ENCODE measurements around the gene LRRC74B. TPM values are rescaled to one million over a fixed set of nuclear protein-coding genes. Genes with fewer than 3 reads are reported as not detected.
"Not testable (repeated sequence)": the region's sequence is repeated elsewhere in the genome, so short reads cannot be mapped to it uniquely, and the experiment has no call there.

Gene LRRC74B
- total RNA-seq, 1 donor from 2014 or later, result not detected

DNA sequence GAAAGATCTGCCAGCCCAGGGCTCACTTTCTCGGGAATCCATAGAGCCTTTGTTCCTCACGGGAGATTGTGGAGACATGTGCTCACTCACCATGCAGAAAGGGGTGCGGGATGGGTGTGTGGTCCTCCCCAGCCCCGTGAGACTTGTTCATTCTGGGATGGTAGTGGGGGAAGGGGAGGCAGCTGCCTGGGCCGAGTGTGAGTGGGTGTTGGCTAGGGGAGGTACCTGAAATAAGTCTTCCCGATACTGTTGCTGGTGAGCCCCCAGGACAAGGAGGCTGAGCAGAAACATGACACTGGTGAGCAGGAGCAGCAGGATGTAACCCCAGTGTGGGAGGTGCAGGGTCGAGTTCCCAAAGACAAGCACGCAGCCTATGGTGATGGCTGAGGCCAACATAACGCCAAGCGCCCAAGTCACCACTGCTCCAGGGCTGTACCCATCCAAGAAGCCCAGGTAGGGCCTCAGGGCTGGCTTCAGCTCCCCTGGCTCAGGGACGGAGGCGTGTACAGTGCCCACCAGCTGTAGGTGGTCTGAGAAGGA lies 16.2 kb upstream of the LRRC74B start:
- DNase-seq (no peak), ATAC-seq (no peak)
- intact Hi-C loops (cut with micrococcal nuclease), result no loop called here

DNA sequence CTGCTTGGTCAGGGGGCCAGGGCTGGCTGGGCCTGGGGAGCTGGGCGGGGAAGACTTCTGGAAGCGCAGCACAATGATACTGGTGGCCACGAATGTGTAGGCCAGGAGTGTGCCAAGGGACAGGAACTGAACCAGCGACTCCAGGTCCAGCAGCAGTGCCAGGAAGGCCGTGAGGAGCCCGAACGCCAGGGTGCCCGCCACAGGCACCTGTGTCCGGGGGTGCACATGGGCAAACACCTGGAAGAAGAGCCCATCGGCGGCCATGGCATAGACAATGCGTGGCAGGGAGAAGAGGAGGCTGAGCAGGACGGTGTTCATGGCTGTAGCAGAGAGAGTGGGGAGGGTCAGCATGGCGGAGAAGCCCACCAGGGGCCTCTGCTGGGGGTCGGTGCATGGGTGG lies 15.7 kb upstream of the LRRC74B start:
- no peak for ATAC-seq
- no peak for DNase-seq
- intact Hi-C loops (cut with micrococcal nuclease), result no loop called here

DNA sequence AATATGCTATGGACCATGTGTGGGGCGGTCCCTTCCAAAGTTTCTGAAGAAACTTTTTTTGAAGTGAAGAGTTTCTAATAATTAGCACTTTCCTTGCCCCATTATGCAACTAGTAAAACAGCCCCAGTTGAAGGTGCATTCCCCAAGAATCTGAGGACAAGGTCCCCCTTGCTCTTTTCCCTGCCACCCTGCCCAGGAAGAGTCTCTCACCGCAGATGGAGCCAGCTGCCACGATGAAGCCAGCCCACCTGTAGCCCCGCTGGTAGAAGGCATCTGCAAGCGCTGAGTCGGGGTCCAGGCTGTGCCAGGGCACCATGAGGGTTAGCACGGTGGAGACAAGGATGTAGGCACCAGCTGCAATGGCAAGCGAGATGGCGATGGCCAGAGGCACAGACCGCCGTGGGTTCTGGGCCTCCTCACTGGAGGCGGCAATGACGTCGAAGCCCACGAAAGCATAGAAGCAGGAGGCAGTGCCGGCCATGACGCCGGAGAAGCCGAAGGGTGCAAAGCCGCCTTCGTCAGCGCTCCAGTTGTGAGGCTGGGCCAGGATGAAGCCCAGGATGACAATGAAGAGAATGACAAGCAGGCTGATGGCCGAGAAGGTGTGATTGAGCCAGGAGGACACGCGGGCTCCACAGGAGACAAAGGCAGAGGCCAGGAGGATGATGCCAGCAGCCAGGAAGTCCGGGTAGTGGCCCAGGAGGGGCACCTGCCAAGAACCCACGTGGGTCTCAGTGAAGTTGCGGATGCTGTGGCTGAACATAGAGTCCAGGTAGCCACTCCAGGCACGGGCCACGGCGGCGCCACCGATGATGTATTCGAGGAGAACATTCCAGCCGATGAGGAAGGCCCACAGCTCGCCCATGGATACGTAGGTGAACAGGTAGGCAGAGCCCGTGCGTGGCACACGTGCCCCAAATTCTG lies 14.9 kb upstream of the LRRC74B start:
- intact Hi-C loops (cut with micrococcal nuclease), result no loop called here

DNA sequence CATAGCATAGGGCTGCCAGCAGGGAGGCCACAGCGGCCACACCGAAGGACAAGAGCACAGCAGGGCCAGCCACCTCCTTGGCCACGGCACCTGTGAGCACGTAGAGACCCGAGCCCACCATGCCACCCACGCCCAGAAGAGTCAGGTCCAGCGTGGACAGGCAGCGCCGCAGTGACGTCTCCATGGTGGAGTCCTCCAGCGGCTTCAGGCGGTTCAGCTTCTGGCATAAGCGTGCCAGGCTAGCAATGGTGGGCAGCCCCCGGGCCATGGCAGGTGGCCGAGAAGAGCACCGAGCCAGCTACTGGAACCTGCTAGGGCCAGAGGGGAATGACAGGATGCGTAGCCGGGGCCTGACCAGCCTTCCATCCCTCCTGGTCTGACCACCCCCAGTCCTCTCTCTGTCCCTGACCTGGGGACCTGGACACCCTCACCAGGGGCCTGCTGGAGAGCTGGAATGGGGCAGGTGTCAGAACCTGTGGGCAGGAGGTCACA lies 14.2 kb upstream of the LRRC74B start:
- no peak for ATAC-seq
- DNase-seq, result no peak
- intact Hi-C loops (cut with micrococcal nuclease), result no loop called here

More for the DNA sequence above, 14.9 kb upstream of the LRRC74B start:
- no peak for DNase-seq
- no peak for ATAC-seq

DNA sequence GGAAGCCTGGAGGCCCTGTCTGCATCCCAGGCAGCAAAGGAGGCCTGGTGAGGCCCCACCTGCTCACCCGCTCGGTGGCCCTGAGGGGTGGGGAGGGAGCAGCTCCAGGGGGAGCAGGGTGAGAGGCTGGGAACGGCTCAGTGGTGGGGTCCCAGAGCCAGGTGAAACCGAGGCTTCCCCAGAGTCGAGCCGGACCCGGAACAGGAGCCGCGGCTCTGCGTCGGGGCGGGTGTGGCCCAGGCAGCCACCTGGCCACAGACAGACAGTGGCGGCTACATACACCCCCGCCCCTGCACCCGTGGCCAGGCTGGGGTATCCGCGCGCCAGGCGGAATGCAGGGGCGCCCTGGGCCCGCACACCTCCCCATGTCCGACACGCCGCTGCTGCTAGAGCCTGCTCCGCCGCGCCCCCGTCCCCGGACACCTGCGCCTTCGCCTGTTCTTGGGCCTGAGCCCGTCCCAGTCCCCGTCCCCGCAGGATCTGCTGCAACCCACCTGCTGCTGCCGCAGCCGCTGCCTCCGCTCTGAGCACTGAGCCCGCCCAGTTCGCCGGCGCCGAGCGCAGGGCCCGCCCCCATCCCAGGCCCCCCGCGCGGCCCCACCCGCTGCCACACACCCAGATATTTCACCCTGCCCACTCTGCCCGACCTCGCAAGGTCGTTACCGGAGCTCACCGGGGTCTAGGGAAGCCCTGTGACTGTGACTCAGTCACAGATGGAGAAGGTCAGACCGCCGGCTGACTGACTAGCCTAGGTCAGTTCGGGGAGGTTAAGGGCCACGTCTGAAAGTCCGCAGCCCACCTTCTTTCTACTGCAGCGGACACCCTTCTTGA lies 13.5 kb upstream of the LRRC74B start, which contains the start of gene SLC7A4:
SLC7A4 (minus strand) TSS at position 525 of the 831 bp plus-strand sequence. CDS start 749 bp downstream, outside the sequence.
- DNase-seq (peak; percentile 42), ATAC-seq (peak; percentile 64)
- intact Hi-C loops (cut with micrococcal nuclease), result no loop called here

DNA sequence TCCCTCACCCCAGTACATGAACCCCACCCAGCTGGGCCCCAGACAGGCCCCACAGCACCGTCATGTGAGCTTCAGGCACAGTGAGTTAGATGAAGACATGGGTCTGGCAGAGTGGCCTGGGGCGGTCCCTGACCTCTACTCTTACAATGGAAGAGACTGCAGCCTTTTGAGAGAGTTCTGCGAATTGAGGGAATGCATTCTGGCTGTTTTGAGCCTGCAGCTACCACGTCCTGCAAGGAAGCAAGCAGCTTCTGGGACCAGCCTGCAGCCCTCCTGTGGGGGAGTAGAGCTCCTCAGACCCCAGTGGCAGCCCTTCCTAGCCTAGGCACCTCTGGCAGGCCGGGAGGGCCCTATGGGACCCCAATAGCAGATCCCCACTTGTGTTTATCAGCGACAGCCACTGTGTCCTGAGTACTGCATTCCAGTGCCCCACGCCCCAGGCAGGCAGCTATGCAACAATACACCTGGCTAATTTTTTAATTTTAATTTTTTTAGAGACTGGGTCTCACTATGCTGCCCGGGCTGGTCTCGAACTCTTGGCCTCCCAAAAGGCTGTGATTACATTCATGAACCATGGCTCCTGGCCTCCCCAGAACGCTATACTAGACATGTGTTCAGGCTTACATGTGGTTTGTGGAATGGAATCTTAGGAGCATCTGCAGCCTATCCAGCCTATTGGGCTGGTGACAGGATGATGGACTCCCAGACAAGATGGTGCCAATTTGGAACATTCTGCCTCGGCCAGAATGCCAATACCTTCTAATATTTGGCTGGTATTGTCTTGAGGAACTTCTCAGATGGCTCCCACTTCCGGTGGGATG lies 12.7 kb upstream of the LRRC74B start:
- no peak for DNase-seq
- intact Hi-C loops (cut with micrococcal nuclease), result no loop called here
- no peak for ATAC-seq

DNA sequence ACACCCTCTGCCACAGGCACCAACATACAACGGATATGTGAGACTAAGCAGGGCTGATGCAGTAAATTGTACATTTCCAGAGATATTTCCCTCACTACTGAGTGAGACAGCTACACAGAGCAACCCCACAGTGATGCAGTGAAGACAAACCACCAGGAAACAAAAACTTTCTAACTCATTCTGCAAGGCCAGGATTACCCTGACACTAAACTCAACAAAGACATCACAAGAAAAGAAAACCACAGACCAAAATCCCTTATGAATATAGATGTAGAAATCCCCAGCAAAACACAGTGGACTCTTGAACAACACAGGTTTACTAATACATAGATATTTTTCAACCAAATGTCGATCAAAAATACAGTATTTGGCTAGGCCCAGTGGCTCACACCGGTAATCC lies 11.9 kb upstream of the LRRC74B start:
- DNase-seq (no peak), ATAC-seq (no peak)
- intact Hi-C loops (cut with micrococcal nuclease), result no loop called here

DNA sequence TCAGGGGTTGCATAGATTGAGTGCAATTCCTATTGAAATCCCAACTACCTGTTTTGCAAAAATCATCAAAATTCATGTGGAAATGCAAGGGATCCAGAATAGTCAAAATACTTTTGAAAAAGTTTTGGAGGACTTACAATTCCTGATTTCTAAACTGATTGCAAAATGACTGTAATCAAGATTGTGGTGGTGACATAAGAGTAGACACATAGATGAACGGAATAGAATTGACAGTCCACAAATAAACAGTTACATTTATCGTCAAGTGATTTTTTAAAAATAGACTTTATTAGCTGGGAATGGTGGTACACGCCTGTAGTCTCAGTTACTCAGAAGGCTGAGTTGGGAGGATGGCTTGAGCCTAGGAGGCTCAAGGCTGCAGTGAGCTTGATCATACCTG lies 10.8 kb upstream of the LRRC74B start:
- DNase-seq, result no peak
- ATAC-seq, result no peak
- intact Hi-C loops (cut with micrococcal nuclease), result no loop called here

DNA sequence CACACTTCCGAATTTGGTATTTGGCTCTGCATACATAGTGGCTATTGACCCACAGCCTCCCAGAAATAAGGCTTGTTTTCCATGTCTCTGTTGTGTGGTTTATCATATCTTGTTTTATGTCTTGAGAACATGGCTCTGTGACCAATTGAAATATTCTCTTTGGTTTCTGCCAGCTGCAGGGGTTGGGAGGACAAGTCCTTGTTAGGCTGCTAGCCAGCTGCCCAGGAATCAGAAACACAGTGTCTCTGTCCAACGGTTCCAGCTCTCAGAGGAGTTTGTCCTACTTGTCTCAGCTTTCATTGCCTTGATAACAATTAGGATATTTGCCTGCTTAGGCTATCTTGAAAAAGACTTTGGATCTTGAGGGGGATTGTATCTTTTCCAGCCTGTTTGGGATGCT lies 7.3 kb upstream of the LRRC74B start:
- ATAC-seq (peak; percentile 73), DNase-seq (peak; percentile 35)
- intact Hi-C loops (cut with micrococcal nuclease), result no loop called here

DNA sequence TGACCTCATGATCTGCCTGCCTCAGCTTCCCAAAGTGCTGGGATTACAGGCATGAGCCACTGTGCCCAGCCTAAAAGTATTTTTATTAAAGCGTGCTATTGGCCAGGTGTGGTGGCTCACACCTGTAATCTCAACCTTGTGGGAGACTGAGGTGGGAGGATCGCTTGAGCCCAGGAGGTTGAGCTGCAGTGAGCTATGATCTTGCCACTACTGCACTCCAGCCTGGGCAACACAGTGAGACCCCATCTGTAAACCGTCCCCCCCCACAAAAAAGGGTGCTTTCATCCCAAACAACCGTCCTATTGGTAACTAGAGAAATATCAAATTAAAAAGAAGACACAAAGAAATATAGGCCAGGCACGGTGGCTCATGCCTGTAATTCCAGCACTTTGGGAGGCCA lies 6.6 kb upstream of the LRRC74B start:
- peak; percentile 6 for DNase-seq
- ATAC-seq; intact Hi-C loops (cut with micrococcal nuclease): not testable (repeated sequence)

DNA sequence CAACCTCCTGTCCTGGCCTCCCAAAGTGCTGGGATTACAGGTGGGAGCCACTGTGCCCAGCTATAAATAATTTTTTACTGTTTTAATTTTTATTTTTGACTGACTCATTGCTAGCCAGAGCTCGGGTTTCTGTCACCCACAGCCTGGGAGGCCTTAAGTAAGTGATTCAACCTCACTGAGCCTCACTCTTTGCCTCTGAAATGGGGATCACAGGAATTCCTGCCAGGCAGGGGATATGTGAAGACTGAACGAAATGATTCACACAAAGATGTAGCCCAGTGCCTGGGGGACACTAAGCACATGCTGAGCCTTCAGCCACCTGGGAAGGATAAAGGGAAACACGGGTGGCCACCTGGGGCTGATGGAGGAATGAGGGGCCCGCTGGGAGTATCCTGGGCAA lies 3.8 kb upstream of the LRRC74B start:
- intact Hi-C loops (cut with micrococcal nuclease), result no loop called here
- peak; percentile 4 for DNase-seq
- ATAC-seq, result no peak

DNA sequence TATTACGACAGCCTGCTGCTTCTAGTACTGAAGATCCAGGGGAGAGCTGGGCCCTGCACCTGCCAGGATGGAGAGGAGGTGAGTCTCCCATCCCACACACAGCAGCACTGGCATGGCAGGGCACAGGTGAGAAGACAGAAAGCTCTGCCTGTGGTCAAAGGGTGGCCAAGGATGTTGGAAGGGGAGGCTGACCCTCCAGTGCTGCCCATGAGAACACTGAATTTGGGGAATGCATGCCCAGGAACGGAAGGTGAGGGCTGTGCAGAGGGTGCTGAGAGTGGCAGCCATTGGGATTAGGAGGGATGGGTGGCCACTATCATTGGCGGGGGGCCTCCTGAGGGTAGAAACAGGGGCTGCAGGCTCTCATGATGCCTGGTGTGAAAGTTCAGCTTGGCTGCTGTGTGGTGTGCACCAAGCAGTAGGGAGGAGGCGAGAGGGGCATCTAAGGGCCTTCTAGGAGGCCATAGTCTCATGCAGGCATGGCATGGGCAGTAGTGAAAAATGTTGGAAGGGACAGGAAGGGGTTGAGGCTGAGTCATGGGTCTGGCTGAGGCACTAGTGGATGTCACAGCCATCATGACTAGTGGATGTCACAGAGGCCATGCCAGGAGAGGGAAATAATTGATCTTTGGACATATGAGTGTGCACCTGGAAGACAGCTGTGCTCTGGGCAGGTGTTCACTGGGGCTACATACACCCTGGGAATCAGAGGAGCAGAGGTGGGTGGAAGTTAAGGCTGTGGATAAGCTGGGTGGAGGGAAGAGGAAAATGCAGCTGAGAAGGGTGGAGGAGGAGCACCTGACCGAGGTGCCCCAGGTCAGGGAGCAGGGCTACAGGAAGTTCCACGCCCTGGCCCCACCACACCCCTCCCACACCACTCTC lies 2.5 kb upstream of the LRRC74B start:
- peak; percentile 9 for DNase-seq
- intact Hi-C loops (cut with micrococcal nuclease), result no loop called here
- ATAC-seq, result no peak

DNA sequence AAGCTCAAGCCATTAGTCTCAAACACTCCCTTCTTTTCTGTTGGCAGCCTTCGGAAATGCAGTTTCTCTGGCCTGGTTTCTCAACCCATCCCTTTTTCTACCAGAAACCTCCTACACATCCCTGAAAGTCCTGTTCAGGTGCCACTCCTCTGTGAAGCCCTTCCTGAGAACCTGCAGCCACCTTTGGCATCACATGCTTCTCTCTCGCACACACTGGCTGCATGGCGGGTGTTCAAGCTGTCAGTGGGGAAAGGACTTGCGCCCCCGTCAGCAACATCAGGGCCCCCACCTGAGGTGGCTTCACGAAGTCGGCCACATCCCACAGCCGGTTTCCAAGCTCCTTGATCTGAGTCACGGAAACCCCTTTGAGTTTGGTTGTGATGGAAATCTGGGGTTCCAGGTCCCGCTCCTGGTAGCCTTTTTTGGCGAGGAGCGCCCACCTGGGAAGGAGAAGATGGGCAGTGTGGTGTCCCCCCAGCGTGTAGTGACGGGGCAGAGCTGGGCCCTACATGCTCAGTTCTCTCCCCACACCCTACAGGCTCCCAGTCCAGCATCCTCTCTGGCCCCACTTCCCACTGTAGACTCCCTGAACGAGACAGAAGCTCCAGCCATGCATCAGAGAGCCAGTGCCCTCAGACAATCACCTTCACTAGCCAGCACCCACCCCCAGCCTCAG lies 1.7 kb upstream of the LRRC74B start:
- DNase-seq, result no peak
- intact Hi-C loops (cut with micrococcal nuclease), result no loop called here
- ATAC-seq, result no peak

DNA sequence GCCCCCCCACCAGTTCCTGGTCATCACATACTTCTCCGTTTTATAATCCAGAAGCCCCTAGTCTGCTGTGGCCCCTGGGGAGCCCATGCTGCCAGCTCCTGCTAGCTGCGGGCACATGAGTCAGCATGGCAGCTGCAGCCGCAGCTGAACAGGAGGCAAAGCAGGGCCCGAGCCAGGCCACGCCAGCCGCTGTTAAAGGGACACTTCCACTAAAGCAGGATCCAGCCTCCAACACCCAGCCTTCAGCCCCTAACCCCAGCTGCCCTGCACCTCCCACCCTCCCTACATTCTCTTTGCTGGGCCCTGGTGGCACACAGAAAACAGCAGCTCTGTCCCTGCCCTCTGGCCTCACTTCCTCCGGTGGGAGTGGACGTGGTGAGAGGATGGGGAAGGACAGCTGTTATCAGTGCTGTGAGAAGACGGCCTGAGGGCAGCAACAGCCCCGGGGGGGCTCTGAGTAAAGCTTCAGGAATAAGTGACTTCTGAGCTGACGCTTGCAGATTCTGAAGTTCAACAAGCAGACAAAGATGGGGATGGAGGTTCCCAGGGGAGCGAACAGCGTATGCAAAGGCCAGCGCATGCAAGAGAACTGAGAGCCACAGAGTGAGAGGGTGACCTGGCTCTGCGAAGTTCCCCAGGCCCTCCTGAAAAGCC lies 688 bp upstream of the LRRC74B start:
- peak; percentile 48 for DNase-seq
- ATAC-seq, result peak; percentile 45
- intact Hi-C loops (cut with micrococcal nuclease), result no loop called here

DNA sequence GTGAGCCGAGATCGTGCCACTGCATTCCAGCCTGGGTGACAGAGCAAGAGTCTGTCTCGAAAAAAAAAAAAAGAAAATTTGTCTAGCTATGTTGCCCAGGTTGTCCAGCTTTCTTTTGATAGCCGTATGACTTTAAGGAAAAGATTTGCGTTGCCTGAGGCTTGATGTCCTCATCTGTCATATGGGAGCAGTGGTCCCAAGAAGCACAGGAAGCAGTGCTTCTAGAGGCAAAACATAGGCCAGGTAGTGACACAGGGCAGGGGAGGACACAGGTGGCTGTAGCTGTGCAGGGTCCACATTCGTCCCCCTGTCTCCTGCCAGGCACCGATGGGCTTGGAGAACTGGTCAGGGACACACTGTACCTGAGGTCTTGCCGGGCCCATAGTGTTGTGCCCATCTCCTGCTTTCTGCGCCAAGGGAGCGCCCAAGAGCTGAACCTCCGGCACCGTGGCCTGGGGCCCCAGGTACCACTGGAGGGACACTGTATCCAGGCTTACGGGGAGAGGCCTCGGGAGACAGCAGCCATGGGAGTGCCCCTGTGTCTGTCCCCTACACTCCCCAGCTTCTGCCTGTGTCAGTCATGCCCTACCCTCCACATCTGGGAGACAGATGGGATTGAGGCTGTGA lies 1.4 kb downstream of the LRRC74B start:
- ATAC-seq, result no peak
- intact Hi-C loops (cut with micrococcal nuclease), result no loop called here
- no peak for DNase-seq

DNA sequence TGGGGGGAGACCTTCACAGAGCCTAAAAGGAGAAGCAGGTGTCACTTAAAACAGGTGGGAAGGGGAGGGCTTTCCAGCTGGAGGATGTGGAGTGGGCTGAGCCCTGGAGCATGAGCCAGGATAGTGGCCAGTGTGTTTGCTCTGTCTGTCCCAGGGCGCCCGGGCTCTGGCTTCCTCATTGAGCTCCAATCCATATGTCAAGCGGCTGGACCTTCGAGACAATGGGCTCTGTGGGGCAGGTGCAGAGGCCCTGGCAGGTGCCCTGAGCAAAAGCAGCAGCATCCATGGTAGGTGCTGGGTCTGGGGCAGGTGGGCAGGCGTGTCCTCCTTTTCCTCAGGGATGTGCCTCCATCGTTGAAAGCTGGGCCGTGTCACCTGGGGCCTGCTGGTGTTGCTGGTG lies 2.0 kb downstream of the LRRC74B start:
- intact Hi-C loops (cut with micrococcal nuclease), result no loop called here
- ATAC-seq (no peak), DNase-seq (no peak)
